ENCODE measurements around the gene DHRS7C.

DHRS7C gene

GRCh38 chr17:9798724-9799123 lies 7.3 kb upstream of the DHRS7C start:
- no peak for ATAC-seq
- TF ChIP-seq SNAI2 (CRISPR knock-in tag; IDR thresholded peaks at IDR 0.05) = no peak
- TF ChIP-seq ZNF70 (CRISPR knock-in tag; IDR thresholded peaks at IDR 0.05) = no peak
- TF ChIP-seq CSRNP3 (CRISPR knock-in tag; IDR thresholded peaks at IDR 0.05) = no peak
- no peak for TF ChIP-seq ARNTL (CRISPR knock-in tag; IDR thresholded peaks at IDR 0.05; ENCODE audit: borderline replicate concordance, low read depth)
- TF ChIP-seq, protein P1, sequence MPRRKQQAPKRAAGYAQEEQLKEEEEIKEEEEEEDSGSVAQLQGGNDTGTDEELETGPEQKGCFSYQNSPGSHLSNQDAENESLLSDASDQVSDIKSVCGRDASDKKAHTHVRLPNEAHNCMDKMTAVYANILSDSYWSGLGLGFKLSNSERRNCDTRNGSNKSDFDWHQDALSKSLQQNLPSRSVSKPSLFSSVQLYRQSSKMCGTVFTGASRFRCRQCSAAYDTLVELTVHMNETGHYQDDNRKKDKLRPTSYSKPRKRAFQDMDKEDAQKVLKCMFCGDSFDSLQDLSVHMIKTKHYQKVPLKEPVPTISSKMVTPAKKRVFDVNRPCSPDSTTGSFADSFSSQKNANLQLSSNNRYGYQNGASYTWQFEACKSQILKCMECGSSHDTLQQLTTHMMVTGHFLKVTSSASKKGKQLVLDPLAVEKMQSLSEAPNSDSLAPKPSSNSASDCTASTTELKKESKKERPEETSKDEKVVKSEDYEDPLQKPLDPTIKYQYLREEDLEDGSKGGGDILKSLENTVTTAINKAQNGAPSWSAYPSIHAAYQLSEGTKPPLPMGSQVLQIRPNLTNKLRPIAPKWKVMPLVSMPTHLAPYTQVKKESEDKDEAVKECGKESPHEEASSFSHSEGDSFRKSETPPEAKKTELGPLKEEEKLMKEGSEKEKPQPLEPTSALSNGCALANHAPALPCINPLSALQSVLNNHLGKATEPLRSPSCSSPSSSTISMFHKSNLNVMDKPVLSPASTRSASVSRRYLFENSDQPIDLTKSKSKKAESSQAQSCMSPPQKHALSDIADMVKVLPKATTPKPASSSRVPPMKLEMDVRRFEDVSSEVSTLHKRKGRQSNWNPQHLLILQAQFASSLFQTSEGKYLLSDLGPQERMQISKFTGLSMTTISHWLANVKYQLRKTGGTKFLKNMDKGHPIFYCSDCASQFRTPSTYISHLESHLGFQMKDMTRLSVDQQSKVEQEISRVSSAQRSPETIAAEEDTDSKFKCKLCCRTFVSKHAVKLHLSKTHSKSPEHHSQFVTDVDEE (CRISPR knock-in tag; IDR thresholded peaks at IDR 0.05) = no peak
- no peak for TF ChIP-seq BACH2 (CRISPR knock-in tag; IDR thresholded peaks at IDR 0.05; ENCODE audit: borderline replicate concordance)
- TF ChIP-seq ISL1 (CRISPR knock-in tag; IDR thresholded peaks at IDR 0.05) = no peak
- TF ChIP-seq ESRRG (CRISPR knock-in tag; IDR thresholded peaks at IDR 0.05) = no peak
- TF ChIP-seq PPARA (CRISPR knock-in tag; IDR thresholded peaks at IDR 0.05; ENCODE audit: borderline replicate concordance) = no peak
- TF ChIP-seq PATZ1 (CRISPR knock-in tag; IDR thresholded peaks at IDR 0.05; ENCODE audit: borderline replicate concordance) = no peak
- no peak for TF ChIP-seq ZC3H10 (CRISPR knock-in tag; IDR thresholded peaks at IDR 0.05)
- TF ChIP-seq, protein P2, sequence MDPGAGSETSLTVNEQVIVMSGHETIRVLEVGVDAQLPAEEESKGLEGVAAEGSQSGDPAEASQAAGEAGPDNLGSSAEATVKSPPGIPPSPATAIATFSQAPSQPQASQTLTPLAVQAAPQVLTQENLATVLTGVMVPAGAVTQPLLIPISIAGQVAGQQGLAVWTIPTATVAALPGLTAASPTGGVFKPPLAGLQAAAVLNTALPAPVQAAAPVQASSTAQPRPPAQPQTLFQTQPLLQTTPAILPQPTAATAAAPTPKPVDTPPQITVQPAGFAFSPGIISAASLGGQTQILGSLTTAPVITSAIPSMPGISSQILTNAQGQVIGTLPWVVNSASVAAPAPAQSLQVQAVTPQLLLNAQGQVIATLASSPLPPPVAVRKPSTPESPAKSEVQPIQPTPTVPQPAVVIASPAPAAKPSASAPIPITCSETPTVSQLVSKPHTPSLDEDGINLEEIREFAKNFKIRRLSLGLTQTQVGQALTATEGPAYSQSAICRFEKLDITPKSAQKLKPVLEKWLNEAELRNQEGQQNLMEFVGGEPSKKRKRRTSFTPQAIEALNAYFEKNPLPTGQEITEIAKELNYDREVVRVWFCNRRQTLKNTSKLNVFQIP (CRISPR knock-in tag; IDR thresholded peaks at IDR 0.05; ENCODE audit: borderline replicate concordance, low read depth) = no peak

GRCh38 chr17:9798008-9798407 lies 6.6 kb upstream of the DHRS7C start:
- ATAC-seq = no peak
- TF ChIP-seq TOX (CRISPR knock-in tag; IDR thresholded peaks at IDR 0.05; ENCODE audit: borderline replicate concordance) = no peak
- TF ChIP-seq CSRNP3 (CRISPR knock-in tag; IDR thresholded peaks at IDR 0.05) = no peak
- no peak for TF ChIP-seq RARB (CRISPR knock-in tag; IDR thresholded peaks at IDR 0.05)
- no peak for TF ChIP-seq ESRRG (CRISPR knock-in tag; IDR thresholded peaks at IDR 0.05)
- no peak for TF ChIP-seq ISL1 (CRISPR knock-in tag; IDR thresholded peaks at IDR 0.05)
- TF ChIP-seq, protein P3, sequence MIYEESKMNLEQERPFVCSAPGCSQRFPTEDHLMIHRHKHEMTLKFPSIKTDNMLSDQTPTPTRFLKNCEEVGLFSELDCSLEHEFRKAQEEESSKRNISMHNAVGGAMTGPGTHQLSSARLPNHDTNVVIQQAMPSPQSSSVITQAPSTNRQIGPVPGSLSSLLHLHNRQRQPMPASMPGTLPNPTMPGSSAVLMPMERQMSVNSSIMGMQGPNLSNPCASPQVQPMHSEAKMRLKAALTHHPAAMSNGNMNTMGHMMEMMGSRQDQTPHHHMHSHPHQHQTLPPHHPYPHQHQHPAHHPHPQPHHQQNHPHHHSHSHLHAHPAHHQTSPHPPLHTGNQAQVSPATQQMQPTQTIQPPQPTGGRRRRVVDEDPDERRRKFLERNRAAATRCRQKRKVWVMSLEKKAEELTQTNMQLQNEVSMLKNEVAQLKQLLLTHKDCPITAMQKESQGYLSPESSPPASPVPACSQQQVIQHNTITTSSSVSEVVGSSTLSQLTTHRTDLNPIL (CRISPR knock-in tag; IDR thresholded peaks at IDR 0.05; ENCODE audit: low read depth) = no peak
- TF ChIP-seq ZNF8 (CRISPR knock-in tag; IDR thresholded peaks at IDR 0.05) = no peak
- TF ChIP-seq GLIS3 (CRISPR knock-in tag; IDR thresholded peaks at IDR 0.05) = no peak
- no peak for TF ChIP-seq ARNTL (CRISPR knock-in tag; IDR thresholded peaks at IDR 0.05; ENCODE audit: borderline replicate concordance, low read depth)
- no peak for TF ChIP-seq ZNF565 (CRISPR knock-in tag; conservative IDR thresholded peaks at IDR 0.05; ENCODE audit: low read depth)
- TF ChIP-seq ZC3H10 (CRISPR knock-in tag; IDR thresholded peaks at IDR 0.05) = no peak
- TF ChIP-seq ZFP3 (CRISPR knock-in tag; IDR thresholded peaks at IDR 0.05) = no peak
- TF ChIP-seq ZFP30 (CRISPR knock-in tag; IDR thresholded peaks at IDR 0.05) = no peak
- TF ChIP-seq, protein P2 (CRISPR knock-in tag; IDR thresholded peaks at IDR 0.05; ENCODE audit: borderline replicate concordance, low read depth) = no peak
- no peak for TF ChIP-seq CSDC2 (CRISPR knock-in tag; IDR thresholded peaks at IDR 0.05)
- TF ChIP-seq BACH2 (CRISPR knock-in tag; IDR thresholded peaks at IDR 0.05; ENCODE audit: borderline replicate concordance) = no peak
- TF ChIP-seq PATZ1 (CRISPR knock-in tag; IDR thresholded peaks at IDR 0.05; ENCODE audit: borderline replicate concordance) = no peak
- no peak for TF ChIP-seq TCF4 (CRISPR knock-in tag; IDR thresholded peaks at IDR 0.05; ENCODE audit: borderline replicate concordance)

Data from SK-N-SH treated with all-trans-retinoic acid at 6 μM for 48 hours (cell line).